Ascending aorta (tissue), 2 donors: ENCODE results near the gene MYOZ3. TPM values are rescaled to one million over a fixed set of nuclear protein-coding genes. Genes with fewer than 3 reads are reported as not detected.

ENCODE experiments used
- DNase-seq, 2 donors: peaks; one replicate each; pipeline ENCODE4 v3.0.0-alpha.2; 2019; ENCODE audit warnings: low spot score in 2 of 2
- H3K27ac ChIP-seq, 2 donors: fragments of 200-600 bp; sonication (generic); one replicate each; pipeline ENCODE4 v1.5.1; 2016 to 2017; ENCODE audit warnings: mild to moderate bottlenecking in 1 of 2
- H3K27me3 ChIP-seq: fragments of 200-600 bp; sonication (generic); one replicate; pipeline ENCODE4 v1.5.1; 2017
- H3K36me3 ChIP-seq, 2 donors: fragments of 200-600 bp; sonication (generic); one replicate each; pipeline ENCODE4 v1.5.1; 2016
- H3K4me1 ChIP-seq, 2 donors: fragments of 200-600 bp; sonication (generic); one replicate each; pipeline ENCODE4 v1.5.1; 2016 to 2017; ENCODE audit warnings: mild to moderate bottlenecking in 1 of 2
- H3K4me3 ChIP-seq, 2 donors: fragments of 200-600 bp; sonication (generic); one replicate each; pipeline ENCODE4 v1.5.1; 2016 to 2017; ENCODE audit warnings: mild to moderate bottlenecking in 1 of 2
- H3K9me3 ChIP-seq, 2 donors: fragments of 200-600 bp; sonication (generic); one replicate each; pipeline ENCODE4 v1.5.1; 2016
- intact Hi-C: fragments of 100-400 bp; cut with DNase I; formaldehyde crosslinking; loops from one replicate; pipeline ENCODE4 v1.15.1; 2023
- total RNA-seq: library from RNA; depleted of rRNA; stranded (reverse); fragments of >200 nt; gene quantifications from one replicate; pipeline ENCODE4 v1.1.0, GENCODE V29; 2016
- TF ChIP-seq, protein P1 (sequence below), 3 experiments: fragments of 200-600 bp in 2 of 3; fragments of 450-650 bp in 1 of 3; sonication (generic) in 2 of 3; IDR thresholded peaks; one replicate each; pipeline ENCODE4 v1.5.1; 2016 to 2019; ENCODE audit warnings: antibody characterized with exemption in 3 of 3, mild to moderate bottlenecking in 1 of 3, moderate library complexity in 1 of 3

Gene MYOZ3
- total RNA-seq, 1 donor from 2014 or later = 1.1 TPM

DNA sequence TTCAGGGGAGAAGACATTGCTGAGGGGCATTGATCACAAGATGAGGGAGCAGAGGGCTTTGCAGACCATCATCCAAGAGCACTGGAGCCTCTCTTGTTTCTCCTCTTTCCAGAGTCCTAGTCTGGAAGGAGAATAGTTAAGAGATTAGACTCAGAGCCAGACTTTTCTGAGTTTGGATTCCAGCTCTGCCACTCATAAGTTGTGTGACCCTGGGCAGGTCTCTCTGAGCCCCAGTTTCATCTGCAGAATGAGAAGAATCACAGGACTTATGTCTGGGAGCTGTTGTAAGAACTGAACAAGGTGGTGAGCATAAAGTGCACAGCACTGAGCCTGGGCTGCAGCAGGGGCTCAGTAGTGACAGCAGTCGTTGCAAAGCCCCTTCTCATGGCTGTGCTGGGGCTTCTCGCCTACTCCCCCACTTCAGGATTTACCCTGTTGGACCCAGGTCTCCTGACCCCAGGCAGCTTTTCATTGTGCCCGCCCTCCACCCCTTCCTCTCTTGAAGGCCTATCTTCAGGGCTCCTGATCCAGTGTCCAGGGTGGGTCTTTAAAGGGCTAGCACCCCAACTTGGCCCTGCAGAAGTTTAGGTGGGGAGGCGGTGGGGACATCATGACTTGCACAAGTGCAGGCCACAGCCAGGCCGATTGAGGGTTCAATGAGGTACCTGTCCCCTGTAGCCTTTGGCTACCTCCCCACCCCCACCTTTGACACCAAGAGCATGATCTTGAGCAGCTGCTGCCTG is 19.1 kb upstream of the MYOZ3 start:
- DNase-seq = no peak
- intact Hi-C loops = loop anchor here (5.0 kb wide), 1 partner anchor 40 kb away; no protein-coding TSS in a partner anchor
- peak overlapping the region; percentile 42 to 48 for H3K4me3 ChIP-seq

GRCh38 chr5:150642567-150642927 is 18.5 kb upstream of the MYOZ3 start:
- no peaks in the 10 kb centered on the region for H3K27me3 ChIP-seq
- peaks cover 57 to 88% of the 10 kb centered on the region in 2 donors for H3K4me1 ChIP-seq
- no peaks in the 10 kb centered on the region for H3K9me3 ChIP-seq
- DNase-seq = peak in 1 of 2 donors; percentile 93
- TF ChIP-seq, protein P1, sequence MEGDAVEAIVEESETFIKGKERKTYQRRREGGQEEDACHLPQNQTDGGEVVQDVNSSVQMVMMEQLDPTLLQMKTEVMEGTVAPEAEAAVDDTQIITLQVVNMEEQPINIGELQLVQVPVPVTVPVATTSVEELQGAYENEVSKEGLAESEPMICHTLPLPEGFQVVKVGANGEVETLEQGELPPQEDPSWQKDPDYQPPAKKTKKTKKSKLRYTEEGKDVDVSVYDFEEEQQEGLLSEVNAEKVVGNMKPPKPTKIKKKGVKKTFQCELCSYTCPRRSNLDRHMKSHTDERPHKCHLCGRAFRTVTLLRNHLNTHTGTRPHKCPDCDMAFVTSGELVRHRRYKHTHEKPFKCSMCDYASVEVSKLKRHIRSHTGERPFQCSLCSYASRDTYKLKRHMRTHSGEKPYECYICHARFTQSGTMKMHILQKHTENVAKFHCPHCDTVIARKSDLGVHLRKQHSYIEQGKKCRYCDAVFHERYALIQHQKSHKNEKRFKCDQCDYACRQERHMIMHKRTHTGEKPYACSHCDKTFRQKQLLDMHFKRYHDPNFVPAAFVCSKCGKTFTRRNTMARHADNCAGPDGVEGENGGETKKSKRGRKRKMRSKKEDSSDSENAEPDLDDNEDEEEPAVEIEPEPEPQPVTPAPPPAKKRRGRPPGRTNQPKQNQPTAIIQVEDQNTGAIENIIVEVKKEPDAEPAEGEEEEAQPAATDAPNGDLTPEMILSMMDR (IDR thresholded peaks at IDR 0.05) = no peak
- intact Hi-C loops = loop anchor here (5.0 kb wide), 1 partner anchor 40 kb away; no protein-coding TSS in a partner anchor
- H3K36me3 ChIP-seq = no peaks in the 10 kb centered on the region
- H3K4me3 ChIP-seq = peak overlapping the region; percentile 42 to 48
- peak overlapping the region; percentile 95 to 96 for H3K27ac ChIP-seq

More for the DNA sequence above, 19.1 kb upstream of the MYOZ3 start:
- Histone ChIP-seq H3K4me1 (peaks cover 58 to 87% of the 10 kb centered on the region in 2 donors), H3K9me3 (no peaks in the 10 kb centered on the region), H3K27me3 (no peaks in the 10 kb centered on the region), H3K27ac (peak overlapping the region; percentile 95 to 96), H3K36me3 (no peaks in the 10 kb centered on the region)
- TF ChIP-seq, protein P1 (IDR thresholded peaks at IDR 0.05) = no peak

DNA sequence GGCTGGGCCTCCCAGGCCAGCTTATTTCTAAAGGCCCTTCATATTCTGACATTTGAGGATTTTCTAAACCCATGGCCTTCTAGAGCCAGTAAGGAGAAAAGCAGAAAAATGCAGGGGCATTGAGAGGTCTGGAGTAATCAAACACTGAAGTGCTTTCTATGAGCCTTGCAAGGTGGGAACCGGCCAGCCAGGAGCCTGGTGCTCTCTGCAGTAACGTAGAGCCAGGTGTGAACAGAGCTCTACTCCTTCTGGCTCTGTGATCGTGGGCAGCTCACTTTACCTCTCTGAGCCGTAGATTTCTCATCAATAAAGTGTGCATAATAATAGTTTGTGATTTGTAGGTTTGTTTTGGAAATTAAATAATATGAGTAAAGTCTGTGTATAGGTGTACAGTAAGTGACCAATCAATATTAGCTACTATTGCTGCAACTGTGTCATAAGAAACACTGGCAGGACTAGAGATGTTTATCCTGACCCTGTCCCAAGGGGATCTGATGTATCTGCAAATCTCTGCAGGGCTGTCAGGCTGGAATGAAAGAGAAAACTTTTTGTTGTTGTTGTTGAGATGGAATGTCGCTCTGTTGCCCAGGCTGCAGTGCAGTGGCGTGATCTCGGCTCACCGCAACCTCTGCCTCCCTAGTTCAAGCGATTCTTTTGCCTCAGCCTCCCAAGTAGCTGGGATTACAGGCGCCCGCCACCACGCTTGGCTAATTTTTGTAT is 17.9 kb upstream of the MYOZ3 start:
- H3K4me3 ChIP-seq = peak overlapping the region; percentile 42 to 48
- peak overlapping the region; percentile 95 to 96 for H3K27ac ChIP-seq
- peaks cover 54 to 88% of the 10 kb centered on the region in 2 donors for H3K4me1 ChIP-seq
- H3K9me3 ChIP-seq = no peaks in the 10 kb centered on the region
- intact Hi-C loops = loop anchor here (5.0 kb wide), 1 partner anchor 41 kb away; no protein-coding TSS in a partner anchor
- TF ChIP-seq, protein P1 (IDR thresholded peaks at IDR 0.05) = no peak
- H3K36me3 ChIP-seq = peaks cover 2% of the 10 kb centered on the region in 2 donors
- DNase-seq = no peak
- H3K27me3 ChIP-seq = no peaks in the 10 kb centered on the region

GRCh38 chr5:150644058-150644457 is 17.0 kb upstream of the MYOZ3 start:
- DNase-seq = no peak
- intact Hi-C loops = loop anchor here (5.0 kb wide), 1 partner anchor 42 kb away; no protein-coding TSS in a partner anchor
- H3K27ac ChIP-seq = peak overlapping the region; percentile 95 to 96
- TF ChIP-seq, protein P1 (IDR thresholded peaks at IDR 0.05) = no peak
- H3K4me1 ChIP-seq = peaks cover 56 to 88% of the 10 kb centered on the region in 2 donors
- H3K27me3 ChIP-seq = no peaks in the 10 kb centered on the region
- H3K36me3 ChIP-seq = peaks cover 11% of the 10 kb centered on the region in 2 donors
- no peak overlapping the region for H3K4me3 ChIP-seq
- no peaks in the 10 kb centered on the region for H3K9me3 ChIP-seq

- intact Hi-C loops = loop anchor here (5.0 kb wide), 1 partner anchor 42 kb away; no protein-coding TSS in a partner anchor
- H3K4me3 ChIP-seq = peak overlapping the region; percentile 10 to 19
- DNase-seq = no peak
- peaks cover 54 to 88% of the 10 kb centered on the region in 2 donors for H3K4me1 ChIP-seq
- peaks cover 15 to 16% of the 10 kb centered on the region in 2 donors for H3K36me3 ChIP-seq
- no peaks in the 10 kb centered on the region for H3K9me3 ChIP-seq
- no peaks in the 10 kb centered on the region for H3K27me3 ChIP-seq
- TF ChIP-seq, protein P1 (IDR thresholded peaks at IDR 0.05) = no peak
- peak overlapping the region; percentile 95 to 96 for H3K27ac ChIP-seq
Observed at GRCh38 chr5:150644514-150644913, 16.5 kb upstream of the MYOZ3 start.
